ENCODE measurements around the gene IRF2BP2.

IRF2BP2 gene

GRCh38 chr1:234584926-234585325 is 25.1 kb downstream of the IRF2BP2 start:
- H3K9ac ChIP-seq (ENCODE audit: low read depth, low read length): no peak overlapping the region
- no peaks in the 10 kb centered on the region for H4K20me1 ChIP-seq (ENCODE audit: insufficient read depth, low read length)
- H3K4me2 ChIP-seq (ENCODE audit: insufficient read depth, low read length): no peak overlapping the region
- H3K4me3 ChIP-seq (ENCODE audit: low read depth in 1 of 2, low read length in 2 of 2): no peak overlapping the region
- DNase-seq (no peak), ATAC-seq (ENCODE audit: insufficient read depth, low read depth) (no peak)
- no peaks in the 10 kb centered on the region for H3K4me1 ChIP-seq (ENCODE audit: insufficient read depth, low read length)
- no peaks in the 10 kb centered on the region for H3K36me3 ChIP-seq (ENCODE audit: insufficient read depth, low read length)
- H2AFZ ChIP-seq (ENCODE audit: low read depth, low read length): no peak overlapping the region
- H3K9me3 ChIP-seq (ENCODE audit: insufficient read depth, low read length, severe bottlenecking): no peaks in the 10 kb centered on the region
- H3K27me3 ChIP-seq (ENCODE audit: insufficient read depth, low read length, poor library complexity): no peaks in the 10 kb centered on the region
- H3K27ac ChIP-seq (ENCODE audit: low read length): no peak overlapping the region
- no peaks in the 10 kb centered on the region for H3K79me2 ChIP-seq (ENCODE audit: insufficient read depth, low read length)
- no peak for TF ChIP-seq EZH2 (IDR thresholded peaks at IDR 0.05; ENCODE audit: borderline replicate concordance, low read depth, low read length, severe bottlenecking)

DNA sequence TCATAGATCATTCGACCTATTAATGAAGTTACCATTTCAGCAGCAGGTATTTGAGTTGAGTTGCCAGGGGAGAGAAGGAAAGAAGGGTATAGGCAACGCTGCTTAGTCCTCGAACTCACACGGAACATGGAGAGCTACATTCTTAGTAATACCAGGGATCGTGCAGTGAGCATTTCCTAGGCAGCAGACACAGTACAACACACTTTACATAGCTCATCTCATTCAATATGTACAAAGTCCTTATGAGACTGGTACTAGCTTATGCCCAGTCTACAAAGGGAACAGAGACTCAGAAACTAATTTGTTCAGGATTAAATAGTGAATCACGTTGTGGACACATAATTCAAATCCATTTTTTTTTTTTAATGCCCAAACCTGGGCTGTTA is 25.6 kb downstream of the IRF2BP2 start:
- Histone ChIP-seq H2AFZ (ENCODE audit: low read depth, low read length) (no peak overlapping the region), H3K4me1 (ENCODE audit: insufficient read depth, low read length) (no peaks in the 10 kb centered on the region), H3K36me3 (ENCODE audit: insufficient read depth, low read length) (no peaks in the 10 kb centered on the region), H3K9me3 (ENCODE audit: insufficient read depth, low read length, severe bottlenecking) (no peaks in the 10 kb centered on the region), H4K20me1 (ENCODE audit: insufficient read depth, low read length) (no peaks in the 10 kb centered on the region), H3K27me3 (ENCODE audit: insufficient read depth, low read length, poor library complexity) (no peaks in the 10 kb centered on the region), H3K9ac (ENCODE audit: low read depth, low read length) (no peak overlapping the region), H3K4me3 (ENCODE audit: low read depth in 1 of 2, low read length in 2 of 2) (no peak overlapping the region), H3K79me2 (ENCODE audit: insufficient read depth, low read length) (no peaks in the 10 kb centered on the region), H3K27ac (ENCODE audit: low read length) (no peak overlapping the region), H3K4me2 (ENCODE audit: insufficient read depth, low read length) (no peak overlapping the region)
- no peak for TF ChIP-seq CTCF (IDR thresholded peaks at IDR 0.05; ENCODE audit: borderline replicate concordance, extremely low read depth, low read length, poor library complexity, severe bottlenecking)
- TF ChIP-seq EZH2 (IDR thresholded peaks at IDR 0.05; ENCODE audit: borderline replicate concordance, low read depth, low read length, severe bottlenecking): no peak
- DNase-seq (no peak), ATAC-seq (ENCODE audit: insufficient read depth, low read depth) (no peak)

DNA sequence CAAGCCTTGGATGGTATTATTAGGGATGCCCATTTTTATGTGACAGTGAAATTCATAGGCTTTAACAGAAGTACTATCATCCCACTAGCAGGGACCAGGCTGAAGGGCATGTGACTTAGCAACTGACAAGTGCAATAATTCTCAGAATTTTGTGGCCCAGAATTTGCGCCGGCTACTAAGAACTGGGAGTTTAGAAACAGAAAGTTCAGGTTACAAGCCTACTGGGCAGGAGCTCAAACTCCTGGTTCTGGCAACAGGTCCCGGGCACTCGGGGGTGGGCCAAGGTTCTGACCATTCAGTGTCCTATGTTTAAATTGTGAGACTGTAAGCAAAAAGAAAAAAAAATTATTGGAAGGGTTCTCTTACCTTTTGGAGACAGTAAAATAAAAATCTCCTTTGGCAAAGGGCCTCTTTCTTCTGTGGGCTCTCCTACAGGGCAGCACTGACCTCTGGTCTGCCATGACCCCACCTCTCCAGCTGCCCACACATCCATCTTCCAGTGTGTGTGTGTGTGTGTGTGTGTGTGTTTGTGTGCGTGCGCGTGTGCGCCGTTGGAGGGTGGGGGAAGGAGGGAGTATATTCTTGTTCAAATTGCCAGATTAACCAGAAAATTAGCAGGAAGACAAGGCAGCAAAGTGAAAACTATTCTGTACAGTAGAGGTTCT is 26.1 kb downstream of the IRF2BP2 start:
- Histone ChIP-seq H3K4me2 (ENCODE audit: insufficient read depth, low read length) (no peak overlapping the region), H3K27me3 (ENCODE audit: insufficient read depth, low read length, poor library complexity) (no peaks in the 10 kb centered on the region), H3K79me2 (ENCODE audit: insufficient read depth, low read length) (no peaks in the 10 kb centered on the region), H2AFZ (ENCODE audit: low read depth, low read length) (no peak overlapping the region), H3K4me3 (ENCODE audit: low read depth in 1 of 2, low read length in 2 of 2) (no peak overlapping the region), H3K4me1 (ENCODE audit: insufficient read depth, low read length) (no peaks in the 10 kb centered on the region), H3K27ac (ENCODE audit: low read length) (no peak overlapping the region), H3K9ac (ENCODE audit: low read depth, low read length) (no peak overlapping the region), H4K20me1 (ENCODE audit: insufficient read depth, low read length) (no peaks in the 10 kb centered on the region), H3K36me3 (ENCODE audit: insufficient read depth, low read length) (no peaks in the 10 kb centered on the region), H3K9me3 (ENCODE audit: insufficient read depth, low read length, severe bottlenecking) (no peaks in the 10 kb centered on the region)
- no peak; the same call in 2 of the 3 replicates for ATAC-seq (ENCODE audit: insufficient read depth, low read depth)
- DNase-seq: no peak
- no peak for TF ChIP-seq CTCF (IDR thresholded peaks at IDR 0.05; ENCODE audit: borderline replicate concordance, extremely low read depth, low read length, poor library complexity, severe bottlenecking)
- no peak for TF ChIP-seq EZH2 (IDR thresholded peaks at IDR 0.05; ENCODE audit: borderline replicate concordance, low read depth, low read length, severe bottlenecking)

- H3K27me3 ChIP-seq (ENCODE audit: insufficient read depth, low read length, poor library complexity): no peaks in the 10 kb centered on the region
- H3K79me2 ChIP-seq (ENCODE audit: insufficient read depth, low read length): no peaks in the 10 kb centered on the region
- no peak overlapping the region for H3K4me2 ChIP-seq (ENCODE audit: insufficient read depth, low read length)
- no peaks in the 10 kb centered on the region for H3K9me3 ChIP-seq (ENCODE audit: insufficient read depth, low read length, severe bottlenecking)
- no peak overlapping the region for H3K4me3 ChIP-seq (ENCODE audit: low read depth in 1 of 2, low read length in 2 of 2)
- H3K27ac ChIP-seq (ENCODE audit: low read length): no peak overlapping the region
- H4K20me1 ChIP-seq (ENCODE audit: insufficient read depth, low read length): no peaks in the 10 kb centered on the region
- no peak overlapping the region for H2AFZ ChIP-seq (ENCODE audit: low read depth, low read length)
- H3K4me1 ChIP-seq (ENCODE audit: insufficient read depth, low read length): no peaks in the 10 kb centered on the region
- no peak overlapping the region for H3K9ac ChIP-seq (ENCODE audit: low read depth, low read length)
- no peaks in the 10 kb centered on the region for H3K36me3 ChIP-seq (ENCODE audit: insufficient read depth, low read length)
- no peak for ATAC-seq (ENCODE audit: insufficient read depth, low read depth)
- no peak for TF ChIP-seq EZH2 (IDR thresholded peaks at IDR 0.05; ENCODE audit: borderline replicate concordance, low read depth, low read length, severe bottlenecking)
- TF ChIP-seq CTCF (IDR thresholded peaks at IDR 0.05; ENCODE audit: borderline replicate concordance, extremely low read depth, low read length, poor library complexity, severe bottlenecking): no peak
- no peak for DNase-seq
Observed at GRCh38 chr1:234582681-234583301, 27.2 kb downstream of the IRF2BP2 start.
